ENCODE data around the gene PFDN4. TPM values are rescaled to one million over a fixed set of nuclear protein-coding genes. Genes with fewer than 3 reads are reported as not detected.

The PFDN4 gene
- total and polyA plus RNA-seq, 2 of the 13 experiments (the other 11 are each of a cell fraction or from before 2014, with no cell fraction given), result 59.8 to 227 TPM

- 0 out of 2 replicates have a peak, but pooled peaks have one; percentile 3 for TF ChIP-seq ZBTB40 (IDR thresholded peaks at IDR 0.05)
- TF ChIP-seq ZBTB40 (CRISPR knock-in tag; IDR thresholded peaks at IDR 0.05), result no peak
- peak; percentile 50; the same call in 1 of the 2 replicates for TF ChIP-seq ONECUT2 (CRISPR knock-in tag; IDR thresholded peaks at IDR 0.05)
- TF ChIP-seq ZNF451 (CRISPR knock-in tag; IDR thresholded peaks at IDR 0.05), result no peak
- no peak for TF ChIP-seq ZNF326 (CRISPR knock-in tag; IDR thresholded peaks at IDR 0.05; ENCODE audit: borderline replicate concordance)
- TF ChIP-seq SKI (IDR thresholded peaks at IDR 0.05; ENCODE audit: partially characterized antibody), result no peak
- no peak for TF ChIP-seq ZFP91 (CRISPR knock-in tag; IDR thresholded peaks at IDR 0.05; ENCODE audit: borderline replicate concordance)
- TF ChIP-seq SOX13 (IDR thresholded peaks at IDR 0.05), result no peak
- peak in 1 of 2 experiments; percentile 46; a peak in 1 of 4 replicates for TF ChIP-seq SOX13 (CRISPR knock-in tag; conservative IDR thresholded peaks at IDR 0.05 in 1 of 2, IDR thresholded peaks at IDR 0.05 in 1 of 2)
- TF ChIP-seq ZNF160 (CRISPR knock-in tag; IDR thresholded peaks at IDR 0.05), result no peak
- peak; percentile 99 for TF ChIP-seq STAG1 (CRISPR knock-in tag; IDR thresholded peaks at IDR 0.05)
- no peak for TF ChIP-seq RORA (CRISPR knock-in tag; IDR thresholded peaks at IDR 0.05)
- no peak for TF ChIP-seq NCOA1 (CRISPR knock-in tag; IDR thresholded peaks at IDR 0.05)
- no peak for TF ChIP-seq ZNF34 (CRISPR knock-in tag; IDR thresholded peaks at IDR 0.05; ENCODE audit: borderline replicate concordance)
- TF ChIP-seq LRRFIP1 (CRISPR knock-in tag; conservative IDR thresholded peaks at IDR 0.05), result no peak
- TF ChIP-seq ZNF720 (CRISPR knock-in tag; IDR thresholded peaks at IDR 0.05), result no peak
These were observed 10.0 kb upstream of the PFDN4 start (continued) for GRCh38 chr20:54197621-54198604.
